Smooth muscle cell of the coronary artery (primary cell): ENCODE data around the gene DYNLT2B. TPM values are rescaled to one million over a fixed set of nuclear protein-coding genes. Genes with fewer than 3 reads are reported as not detected.

Source experiments
- total RNA-seq: library from RNA; depleted of rRNA; stranded (reverse); fragments of >200 nt; gene quantifications from 2 replicates; pipeline ENCODE4 v1.2.3, GENCODE V29; 2014; ENCODE audit warnings: low replicate concordance

The DYNLT2B gene
- 8.4 and 10.4 TPM in 2 replicates for total RNA-seq

GRCh38 chr3:196317687-196318467 lies at the start of gene DYNLT2B:
Gene DYNLT2B (minus strand): TSS chr3:196318240. CDS start chr3:196318152, 88 bp downstream.

GRCh38 chr3:196287440-196288140 lies 30.4 kb downstream of the DYNLT2B start, which contains the start of gene PCYT1A:
Gene PCYT1A (minus strand): TSS chr3:196287726. CDS start chr3:196270531, 17,195 bp downstream.

Other genes starting within 250 kb of the DYNLT2B start
- gene TFRC, start 236.2 kb downstream of the DYNLT2B start, total RNA-seq = 149 and 543 TPM in 2 replicates
- gene ZDHHC19, start 106.8 kb downstream of the DYNLT2B start, total RNA-seq = not detected in 2 replicates
- gene SLC51A, start 101.7 kb downstream of the DYNLT2B start, total RNA-seq = not detected in 2 replicates
- gene PCYT1A, start 30.5 kb downstream of the DYNLT2B start, total RNA-seq = 79.6 and 210 TPM in 2 replicates
- gene TM4SF19, start 20.1 kb upstream of the DYNLT2B start, total RNA-seq = not detected in 2 replicates
- 15.7 and 16.3 TPM in 2 replicates for gene UBXN7, start 114.2 kb upstream of the DYNLT2B start, total RNA-seq
- 18.4 and 22.5 TPM in 2 replicates for gene RNF168, start 185.5 kb upstream of the DYNLT2B start, total RNA-seq
- gene SMCO1, start 197.1 kb upstream of the DYNLT2B start, total RNA-seq = not detected in 2 replicates